Neural progenitor cell (in vitro differentiated cells): ENCODE measurements around the gene TMEM87B.

Source experiments
- EZH2phosphoT487 ChIP-seq: fragments of 200-600 bp; sonication (generic); IDR thresholded peaks from 2 replicates; pipeline ENCODE4 v1.6.1; 2017; ENCODE audit warnings: antibody characterized with exemption
- TF ChIP-seq, protein P1 (sequence below): fragments of 200-600 bp; sonication (generic); IDR thresholded peaks from 2 replicates; pipeline ENCODE4 v1.5.1; 2017; ENCODE audit warnings: antibody characterized with exemption, mild to moderate bottlenecking

DNA sequence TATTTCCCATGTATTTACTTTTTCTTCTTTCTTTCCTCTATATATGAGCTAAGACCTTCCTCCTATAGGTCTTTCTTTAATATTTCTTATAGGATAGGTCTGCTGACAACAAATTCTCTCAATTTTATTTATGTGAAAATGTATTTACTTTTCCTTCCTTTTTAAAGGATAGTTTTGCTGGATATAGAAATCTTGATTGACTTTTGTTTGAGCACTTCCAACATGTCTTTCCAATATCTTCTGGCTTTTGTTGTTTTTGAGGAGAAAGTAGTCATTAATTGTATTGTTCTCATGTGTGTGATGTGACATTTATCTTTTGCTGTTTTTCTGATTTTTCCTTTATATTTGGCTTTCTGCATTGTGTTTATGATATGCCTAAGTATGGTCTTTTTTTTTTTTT lies 54.2 kb downstream of the TMEM87B start:
- TF ChIP-seq, protein P1, sequence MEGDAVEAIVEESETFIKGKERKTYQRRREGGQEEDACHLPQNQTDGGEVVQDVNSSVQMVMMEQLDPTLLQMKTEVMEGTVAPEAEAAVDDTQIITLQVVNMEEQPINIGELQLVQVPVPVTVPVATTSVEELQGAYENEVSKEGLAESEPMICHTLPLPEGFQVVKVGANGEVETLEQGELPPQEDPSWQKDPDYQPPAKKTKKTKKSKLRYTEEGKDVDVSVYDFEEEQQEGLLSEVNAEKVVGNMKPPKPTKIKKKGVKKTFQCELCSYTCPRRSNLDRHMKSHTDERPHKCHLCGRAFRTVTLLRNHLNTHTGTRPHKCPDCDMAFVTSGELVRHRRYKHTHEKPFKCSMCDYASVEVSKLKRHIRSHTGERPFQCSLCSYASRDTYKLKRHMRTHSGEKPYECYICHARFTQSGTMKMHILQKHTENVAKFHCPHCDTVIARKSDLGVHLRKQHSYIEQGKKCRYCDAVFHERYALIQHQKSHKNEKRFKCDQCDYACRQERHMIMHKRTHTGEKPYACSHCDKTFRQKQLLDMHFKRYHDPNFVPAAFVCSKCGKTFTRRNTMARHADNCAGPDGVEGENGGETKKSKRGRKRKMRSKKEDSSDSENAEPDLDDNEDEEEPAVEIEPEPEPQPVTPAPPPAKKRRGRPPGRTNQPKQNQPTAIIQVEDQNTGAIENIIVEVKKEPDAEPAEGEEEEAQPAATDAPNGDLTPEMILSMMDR: no peak
- no peak for TF ChIP-seq EZH2phosphoT487
